Measurements from ENCODE around the gene SLC2A4RG.
"Not testable (repeated sequence)": the region's sequence is repeated elsewhere in the genome, so short reads cannot be mapped to it uniquely, and the experiment has no call there.

DNA sequence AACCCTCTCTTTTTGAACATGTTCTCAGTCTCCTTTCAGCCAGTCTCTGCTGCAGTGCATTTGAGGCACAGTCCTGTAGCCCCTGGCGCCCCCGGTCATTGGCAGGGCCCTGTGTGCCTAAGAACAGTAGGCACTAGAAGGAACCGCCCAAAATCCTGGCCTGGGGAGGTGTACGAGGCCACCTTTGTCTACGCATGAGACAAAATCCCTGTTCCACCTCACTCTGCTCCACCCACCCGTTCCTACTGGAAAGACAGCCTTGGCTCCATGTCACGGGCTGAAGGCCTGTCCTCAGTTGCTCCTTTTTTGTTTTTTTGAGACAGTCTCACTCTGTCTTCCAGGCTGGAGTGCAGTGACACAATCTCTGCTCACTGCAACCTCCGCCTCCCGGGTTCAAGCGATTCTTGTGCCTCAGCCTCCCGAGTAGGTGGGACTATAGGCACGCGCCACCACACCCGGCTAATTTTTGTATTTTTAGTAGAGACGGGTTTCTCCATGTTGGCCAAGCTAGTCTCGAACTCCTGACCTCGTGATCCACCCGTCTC is 9.3 kb upstream of the SLC2A4RG start:
- TF ChIP-seq, protein P1, sequence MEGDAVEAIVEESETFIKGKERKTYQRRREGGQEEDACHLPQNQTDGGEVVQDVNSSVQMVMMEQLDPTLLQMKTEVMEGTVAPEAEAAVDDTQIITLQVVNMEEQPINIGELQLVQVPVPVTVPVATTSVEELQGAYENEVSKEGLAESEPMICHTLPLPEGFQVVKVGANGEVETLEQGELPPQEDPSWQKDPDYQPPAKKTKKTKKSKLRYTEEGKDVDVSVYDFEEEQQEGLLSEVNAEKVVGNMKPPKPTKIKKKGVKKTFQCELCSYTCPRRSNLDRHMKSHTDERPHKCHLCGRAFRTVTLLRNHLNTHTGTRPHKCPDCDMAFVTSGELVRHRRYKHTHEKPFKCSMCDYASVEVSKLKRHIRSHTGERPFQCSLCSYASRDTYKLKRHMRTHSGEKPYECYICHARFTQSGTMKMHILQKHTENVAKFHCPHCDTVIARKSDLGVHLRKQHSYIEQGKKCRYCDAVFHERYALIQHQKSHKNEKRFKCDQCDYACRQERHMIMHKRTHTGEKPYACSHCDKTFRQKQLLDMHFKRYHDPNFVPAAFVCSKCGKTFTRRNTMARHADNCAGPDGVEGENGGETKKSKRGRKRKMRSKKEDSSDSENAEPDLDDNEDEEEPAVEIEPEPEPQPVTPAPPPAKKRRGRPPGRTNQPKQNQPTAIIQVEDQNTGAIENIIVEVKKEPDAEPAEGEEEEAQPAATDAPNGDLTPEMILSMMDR (IDR thresholded peaks at IDR 0.05; ENCODE audit: insufficient read depth, low read depth, low read length) = not testable (repeated sequence)
- TF ChIP-seq EZH2 (IDR thresholded peaks at IDR 0.05; ENCODE audit: insufficient read depth, low read length) = not testable (repeated sequence)
